Gastroesophageal sphincter (tissue), 4 donors: ENCODE results near the gene UHMK1. TPM values are rescaled to one million over a fixed set of nuclear protein-coding genes. Genes with fewer than 3 reads are reported as not detected.
A peak's percentile ranks its signal among the peaks of the same experiment; 100 is the strongest.
"Not testable (repeated sequence)": the region's sequence is repeated elsewhere in the genome, so short reads cannot be mapped to it uniquely, and the experiment has no call there.

Experiments used
- ATAC-seq: fragments of 150-250 bp; one replicate; pipeline ENCODE4 v1.9.1; 2016; ENCODE audit warnings: mild to moderate bottlenecking, moderate library complexity
- H3K27ac ChIP-seq, 4 donors: fragments of 200-600 bp; sonication (generic) in 3 of 4; 1 replicate in 3 of 4; 2 replicates in 1 of 4; pipeline ENCODE4 v1.5.1; 2016 to 2019
- H3K27me3 ChIP-seq: fragments of 200-600 bp; sonication (generic); one replicate; pipeline ENCODE4 v1.5.1; 2019
- H3K36me3 ChIP-seq, 2 donors: fragments of 200-600 bp; sonication (generic); one replicate each; pipeline ENCODE4 v1.5.1; 2019; ENCODE audit warnings: control low read depth in 1 of 2
- H3K4me1 ChIP-seq, 3 donors: fragments of 200-600 bp; sonication (generic); 1 replicate in 2 of 3; 2 replicates in 1 of 3; pipeline ENCODE4 v1.5.1; 2016 to 2019; ENCODE audit warnings: control low read depth in 2 of 3
- H3K4me3 ChIP-seq, 2 donors: fragments of 200-600 bp; sonication (generic); one replicate each; pipeline ENCODE4 v1.5.1; 2019; ENCODE audit warnings: mild to moderate bottlenecking in 1 of 2, moderate library complexity in 1 of 2
- H3K9me3 ChIP-seq, 3 donors: fragments of 200-600 bp; sonication (generic); one replicate each; pipeline ENCODE4 v1.5.1; 2017 to 2019; ENCODE audit warnings: control low read depth in 2 of 3
- CTCF ChIP-seq, 4 experiments: fragments of 200-600 bp in 2 of 4; fragments of 450-650 bp in 2 of 4; sonication (generic) in 1 of 4; IDR thresholded peaks; one replicate each; pipeline ENCODE4 v1.5.1; 2017 to 2019; ENCODE audit warnings: antibody characterized with exemption in 4 of 4, mild to moderate bottlenecking in 2 of 4, moderate library complexity in 2 of 4
- EP300 ChIP-seq: sonication (generic); formaldehyde crosslinking; IDR thresholded peaks from one replicate; pipeline ENCODE4 v1.6.1; 2017; ENCODE audit warnings: antibody characterized with exemption, mild to moderate bottlenecking
- POLR2A ChIP-seq, 2 donors: fragments of 450-650 bp; IDR thresholded peaks; one replicate each; pipeline ENCODE4 v1.6.1; 2017; ENCODE audit warnings: antibody characterized with exemption in 2 of 2, mild to moderate bottlenecking in 2 of 2, moderate library complexity in 1 of 2
- POLR2AphosphoS5 ChIP-seq: sonication (generic); formaldehyde crosslinking; IDR thresholded peaks from one replicate; pipeline ENCODE4 v1.6.1; 2017; ENCODE audit warnings: antibody characterized with exemption
- WGBS, 2 donors: methylation state at CpG; one replicate each; pipeline ENCODE4 v1.1.5; 2018; ENCODE audit warnings: low coverage in 1 of 2; 5-methylcytosine and 5-hydroxymethylcytosine counted together
- total RNA-seq, 4 donors: library from RNA; depleted of rRNA; stranded (reverse); fragments of >200 nt; gene quantifications; one replicate each; pipeline ENCODE4 v1.1.0, GENCODE V29; 2016

The UHMK1 gene
- total RNA-seq, 4 donors from 2014 or later = 27.6 to 41.1 (median 32.3) TPM

- Histone ChIP-seq H3K4me1 (peaks cover 5 to 66% (median 6%) of the 10 kb centered on the region in 3 donors), H3K27me3 (no peaks in the 10 kb centered on the region), H3K36me3 (peaks cover 0 to 24% of the 10 kb centered on the region in 2 donors), H3K27ac (no peak overlapping the region), H3K9me3 (no peaks in the 10 kb centered on the region), H3K4me3 (no peak overlapping the region)
- ATAC-seq = no peak
- WGBS, 2 donors = 73 to 88% methylated on average over 1 of the region's 1 CpG
- TF ChIP-seq CTCF (IDR thresholded peaks at IDR 0.05) (no peak), POLR2A (IDR thresholded peaks at IDR 0.05) (no peak), POLR2AphosphoS5 (no peak), EP300 (no peak)
Observed at GRCh38 chr1:162570718-162571117, 73.1 kb downstream of the UHMK1 start.

- ATAC-seq, H3K9me3 ChIP-seq, H3K27ac ChIP-seq, H3K27me3 ChIP-seq, H3K4me3 ChIP-seq: not testable (repeated sequence)
- H3K36me3 ChIP-seq = peaks cover 0 to 21% of the 10 kb centered on the region in 2 donors
- H3K4me1 ChIP-seq = peaks cover 5 to 62% (median 6%) of the 10 kb centered on the region in 3 donors
- 88 to 100% methylated on average over 1 to 6 of the region's 7 CpGs for WGBS, 2 donors
Observed at GRCh38 chr1:162571121-162571520, 73.5 kb downstream of the UHMK1 start.

GRCh38 chr1:162571696-162572095 lies 74.1 kb downstream of the UHMK1 start:
- ATAC-seq = no peak
- Histone ChIP-seq H3K27me3 (no peaks in the 10 kb centered on the region), H3K36me3 (peaks cover 0 to 20% of the 10 kb centered on the region in 2 donors), H3K4me1 (peaks cover 5 to 62% (median 6%) of the 10 kb centered on the region in 3 donors), H3K9me3 (no peaks in the 10 kb centered on the region), H3K4me3 (no peak overlapping the region), H3K27ac (no peak overlapping the region)
- 38% methylated on average over 1 of the region's 1 CpG for WGBS, 2 donors
- TF ChIP-seq POLR2AphosphoS5 (no peak), POLR2A (IDR thresholded peaks at IDR 0.05) (no peak), CTCF (IDR thresholded peaks at IDR 0.05) (no peak), EP300 (no peak)

GRCh38 chr1:162573136-162573535 lies 75.5 kb downstream of the UHMK1 start:
- Histone ChIP-seq H3K27me3 (no peaks in the 10 kb centered on the region), H3K27ac (no peak overlapping the region), H3K4me3 (no peak overlapping the region), H3K4me1 (peaks cover 5 to 64% (median 8%) of the 10 kb centered on the region in 3 donors), H3K36me3 (peaks cover 0 to 19% of the 10 kb centered on the region in 2 donors), H3K9me3 (no peaks in the 10 kb centered on the region)
- no peak for ATAC-seq
- 86 to 88% methylated on average over 1 of the region's 1 CpG for WGBS, 2 donors
- TF ChIP-seq POLR2AphosphoS5 (no peak), CTCF (IDR thresholded peaks at IDR 0.05) (no peak), EP300 (no peak), POLR2A (IDR thresholded peaks at IDR 0.05) (no peak)

- H3K4me3 ChIP-seq = no peak overlapping the region
- ATAC-seq = no peak
- no peaks in the 10 kb centered on the region for H3K27me3 ChIP-seq
- peaks cover 0 to 46% of the 10 kb centered on the region in 2 donors for H3K36me3 ChIP-seq
- H3K4me1 ChIP-seq = peaks cover 3 to 57% (median 4%) of the 10 kb centered on the region in 3 donors
- TF ChIP-seq EP300 (no peak), POLR2AphosphoS5 (no peak), CTCF (IDR thresholded peaks at IDR 0.05) (no peak), POLR2A (IDR thresholded peaks at IDR 0.05) (no peak)
- WGBS, 2 donors = 62 to 70% methylated on average over 3 to 4 of the region's 4 CpGs
- H3K9me3 ChIP-seq = no peaks in the 10 kb centered on the region
- H3K27ac ChIP-seq = peak overlapping the region; percentile 7 to 68 (median 28)
Observed at GRCh38 chr1:162578071-162578700, 80.6 kb downstream of the UHMK1 start.
